Stimulated activated CD8-positive, alpha-beta memory T cell treated with anti-CD3 and anti-CD28 coated beads, Interleukin-15, amount 100 ng/mL, for 24 hours (primary cell): ENCODE data around the gene SYNGR2.

Experiments
- DNase-seq: peaks from one replicate; pipeline ENCODE4 v3.0.0-alpha.2; 2020; ENCODE audit warnings: low read depth

Gene SYNGR2

DNA sequence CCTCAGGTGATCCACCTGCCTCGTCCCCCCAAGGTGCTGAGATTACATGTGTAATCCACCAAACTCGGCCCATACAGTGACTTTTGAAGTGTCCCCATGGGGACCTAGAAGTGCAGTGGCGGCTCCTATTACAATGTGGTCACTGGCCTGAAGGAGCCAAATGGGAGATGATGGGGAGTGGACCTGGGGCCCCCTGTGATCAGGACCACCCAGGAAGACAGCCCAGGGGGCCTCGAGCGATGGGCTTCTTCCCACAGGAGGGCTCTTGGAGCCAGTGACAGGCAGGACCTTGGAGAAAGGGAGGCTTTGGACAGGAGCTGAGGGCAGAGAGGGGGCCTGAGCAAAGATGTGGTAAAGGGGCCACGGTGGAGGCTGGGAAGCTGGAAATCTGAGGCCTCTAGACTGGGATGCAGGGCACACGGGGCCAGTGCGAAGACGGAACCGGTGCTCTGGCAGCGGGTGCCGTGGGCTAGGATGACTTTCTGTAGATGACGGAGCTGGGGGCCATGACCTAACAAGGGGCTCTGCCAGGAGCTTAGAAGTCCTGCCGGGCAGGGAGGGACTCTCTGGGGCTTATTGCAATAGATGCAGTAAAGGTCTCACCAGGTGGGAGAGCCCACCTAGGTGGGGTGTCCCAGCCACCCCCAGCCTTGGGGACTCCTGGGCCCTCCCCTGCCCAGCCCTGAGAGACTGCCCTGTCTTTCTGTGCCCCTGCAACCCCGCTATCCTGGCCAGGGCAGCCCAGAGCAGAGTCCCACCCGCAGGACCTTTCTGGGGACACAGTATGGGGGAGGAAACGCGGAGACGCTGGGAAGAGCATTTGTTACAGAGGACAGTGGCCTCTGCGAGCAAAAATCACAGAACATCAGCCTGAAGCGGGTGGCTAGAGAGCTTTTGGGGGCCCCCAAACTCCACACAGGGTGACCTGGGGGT, 24.9 kb upstream of the SYNGR2 start:
- DNase-seq, result no peak

DNA sequence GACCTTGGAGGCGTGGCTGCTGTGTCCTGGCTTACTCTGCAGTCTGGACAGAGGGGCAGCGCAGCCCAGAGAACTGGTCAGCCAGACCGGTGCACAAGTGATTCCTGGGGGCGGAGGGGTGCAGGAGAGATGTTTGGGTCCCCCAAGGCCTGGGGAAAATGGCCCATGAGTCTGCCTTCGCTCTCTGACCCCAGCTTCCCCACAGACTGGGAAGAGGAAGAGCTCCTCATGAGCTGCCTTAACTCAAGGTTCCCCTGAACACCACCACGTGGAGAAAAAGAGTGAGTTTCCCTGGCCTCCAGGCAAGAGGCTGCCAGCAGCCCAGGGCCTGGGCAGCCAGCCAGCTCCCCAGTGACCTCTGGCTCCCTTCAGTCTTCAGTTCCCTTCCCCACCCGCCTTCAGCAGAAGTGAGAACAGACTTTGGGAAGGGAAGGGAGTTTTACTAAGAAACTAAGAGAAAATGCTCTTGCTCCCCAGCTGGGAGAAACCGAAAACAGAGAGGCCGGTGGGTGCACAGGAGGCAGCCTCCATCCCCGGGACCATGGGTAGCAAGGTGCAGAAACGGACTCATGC, 24.1 kb upstream of the SYNGR2 start:
- no peak for DNase-seq

DNA sequence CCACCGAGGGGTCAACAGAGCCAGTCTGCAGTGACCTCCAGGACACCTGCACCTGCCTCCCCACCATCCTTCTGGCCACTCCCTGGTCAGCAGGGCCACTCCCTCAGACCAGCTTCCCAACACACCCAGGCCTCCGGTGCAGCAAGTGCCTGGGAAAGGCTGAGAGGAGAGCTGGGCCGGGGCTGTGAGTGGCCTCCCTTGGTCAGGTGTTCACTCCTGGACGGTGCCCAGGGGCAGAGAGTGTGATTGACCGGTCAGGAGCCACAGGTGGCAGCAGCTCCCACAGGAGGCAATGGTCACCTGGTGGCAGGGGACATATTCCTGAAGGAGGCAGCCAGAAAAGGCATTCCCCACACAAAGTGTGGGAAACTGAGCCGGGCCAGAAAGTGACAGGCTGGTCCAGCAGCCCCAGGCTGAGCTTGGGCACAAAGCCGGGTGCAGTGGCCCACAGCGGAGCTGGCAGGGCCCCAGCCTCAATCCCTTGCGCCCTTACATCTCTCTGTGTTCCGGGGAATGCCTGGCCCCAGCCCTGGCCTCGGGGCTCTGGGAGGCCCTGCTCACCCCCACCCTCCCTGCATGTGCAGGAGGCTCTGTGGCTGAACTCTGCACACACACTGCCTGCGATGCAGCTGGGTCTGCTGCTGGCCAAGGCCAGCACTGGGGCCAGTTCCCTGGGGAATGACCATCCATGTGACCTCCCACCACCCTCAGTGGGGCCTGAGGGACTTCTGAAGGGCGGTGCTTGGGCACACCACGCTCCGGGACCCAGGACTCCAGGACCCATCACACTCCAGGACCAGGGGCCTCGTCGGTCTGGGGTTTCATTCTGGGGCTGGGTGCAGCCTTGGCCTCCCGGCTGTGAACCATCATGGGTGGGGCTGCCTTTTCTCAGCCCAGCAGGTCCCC, 23.4 kb upstream of the SYNGR2 start:
- no peak for DNase-seq

DNA sequence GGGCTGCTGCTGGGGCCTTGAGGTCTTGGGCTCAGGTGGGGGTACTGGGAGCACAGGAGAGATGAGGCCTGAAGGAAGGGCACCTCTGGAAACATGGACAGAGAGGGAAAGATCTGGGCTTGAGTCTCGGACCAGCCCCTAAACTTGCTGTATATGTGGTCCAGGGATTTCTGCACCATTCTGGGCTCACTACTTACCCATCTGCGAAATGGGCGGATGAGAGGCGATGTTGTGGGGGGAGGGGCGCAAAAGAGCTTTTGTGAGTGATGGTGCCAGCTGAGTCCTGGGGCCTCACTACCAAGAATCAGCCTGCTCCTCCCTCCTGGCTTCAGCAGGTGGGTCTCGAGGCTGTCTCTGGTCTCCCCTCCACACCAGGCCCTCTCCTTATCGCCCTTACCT, 21.9 kb upstream of the SYNGR2 start:
- DNase-seq, result no peak

GRCh38 chr17:78146881-78147280, 21.5 kb upstream of the SYNGR2 start:
- no peak for DNase-seq

GRCh38 chr17:78147315-78147998, 20.9 kb upstream of the SYNGR2 start:
- DNase-seq, result no peak

- DNase-seq, result no peak
These were observed 19.9 kb upstream of the SYNGR2 start for GRCh38 chr17:78148286-78149016.

DNA sequence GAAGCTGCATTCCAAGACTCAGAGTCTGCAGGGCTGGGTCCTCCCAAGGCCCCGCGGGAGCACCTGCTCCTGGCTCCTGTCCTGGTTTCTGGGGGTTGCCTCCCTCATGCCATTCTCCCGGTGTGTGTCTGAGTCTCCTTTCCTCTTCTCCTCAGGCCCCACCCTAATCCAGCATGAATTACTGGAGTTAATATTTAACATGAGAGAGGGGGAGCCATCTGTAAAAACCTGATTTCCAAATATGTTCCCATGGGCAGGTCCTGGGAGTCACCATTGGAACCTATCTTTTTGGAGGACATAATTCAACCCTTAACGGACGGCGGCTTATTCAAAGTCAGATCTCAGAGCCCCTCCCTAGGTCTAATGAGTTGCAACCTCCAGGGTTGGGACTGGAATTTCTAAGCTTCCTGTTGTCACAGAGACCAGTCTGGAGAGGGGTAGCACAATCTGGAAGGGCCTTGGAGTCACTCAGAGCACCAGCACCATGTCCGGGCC, 16.8 kb upstream of the SYNGR2 start:
- no peak for DNase-seq

DNA sequence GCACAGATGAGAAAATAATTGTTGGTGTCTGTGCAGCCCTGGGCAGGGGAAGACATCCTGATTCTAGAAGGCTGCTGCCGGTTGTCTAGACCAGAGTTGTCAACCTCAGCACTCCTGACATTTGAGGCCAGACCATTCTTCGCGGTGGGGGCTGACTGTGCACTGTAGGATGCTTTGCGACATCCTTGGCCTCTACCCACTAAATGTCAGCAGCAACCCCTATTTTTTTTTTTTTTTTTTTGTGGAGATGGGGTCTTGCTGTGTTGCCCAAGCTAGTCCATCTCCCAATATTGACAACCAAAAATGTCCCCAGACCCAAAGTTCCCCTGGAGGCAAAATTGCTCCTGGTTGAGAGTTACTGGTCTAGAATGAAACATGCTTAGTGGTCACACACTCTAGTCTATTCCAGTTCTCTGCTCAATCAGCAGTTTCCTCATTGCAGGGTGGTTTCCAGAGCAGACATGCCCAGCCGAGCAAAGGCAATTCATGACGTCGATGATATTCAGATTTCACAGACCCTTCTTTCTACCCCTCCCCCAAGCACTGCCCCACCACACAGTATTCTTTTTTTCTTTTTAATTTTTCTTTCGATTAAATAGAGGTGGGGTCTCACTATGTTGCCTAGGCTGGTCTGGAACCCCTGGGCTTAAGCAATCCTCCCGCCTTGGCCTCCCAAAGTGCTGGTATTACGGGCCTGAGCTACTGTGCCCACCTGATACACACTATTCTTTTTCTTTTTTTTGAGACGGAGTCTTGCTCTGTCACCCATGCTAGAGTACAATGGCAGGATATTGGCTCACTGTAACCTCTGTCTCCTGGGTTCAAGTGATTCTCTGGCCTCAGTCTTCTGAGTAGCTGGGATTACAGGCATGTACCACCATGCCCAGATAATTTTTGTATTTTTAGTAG, 13.2 kb upstream of the SYNGR2 start:
- no peak for DNase-seq

- no peak for DNase-seq
These were observed 8.7 kb upstream of the SYNGR2 start for GRCh38 chr17:78159575-78160158.

DNA sequence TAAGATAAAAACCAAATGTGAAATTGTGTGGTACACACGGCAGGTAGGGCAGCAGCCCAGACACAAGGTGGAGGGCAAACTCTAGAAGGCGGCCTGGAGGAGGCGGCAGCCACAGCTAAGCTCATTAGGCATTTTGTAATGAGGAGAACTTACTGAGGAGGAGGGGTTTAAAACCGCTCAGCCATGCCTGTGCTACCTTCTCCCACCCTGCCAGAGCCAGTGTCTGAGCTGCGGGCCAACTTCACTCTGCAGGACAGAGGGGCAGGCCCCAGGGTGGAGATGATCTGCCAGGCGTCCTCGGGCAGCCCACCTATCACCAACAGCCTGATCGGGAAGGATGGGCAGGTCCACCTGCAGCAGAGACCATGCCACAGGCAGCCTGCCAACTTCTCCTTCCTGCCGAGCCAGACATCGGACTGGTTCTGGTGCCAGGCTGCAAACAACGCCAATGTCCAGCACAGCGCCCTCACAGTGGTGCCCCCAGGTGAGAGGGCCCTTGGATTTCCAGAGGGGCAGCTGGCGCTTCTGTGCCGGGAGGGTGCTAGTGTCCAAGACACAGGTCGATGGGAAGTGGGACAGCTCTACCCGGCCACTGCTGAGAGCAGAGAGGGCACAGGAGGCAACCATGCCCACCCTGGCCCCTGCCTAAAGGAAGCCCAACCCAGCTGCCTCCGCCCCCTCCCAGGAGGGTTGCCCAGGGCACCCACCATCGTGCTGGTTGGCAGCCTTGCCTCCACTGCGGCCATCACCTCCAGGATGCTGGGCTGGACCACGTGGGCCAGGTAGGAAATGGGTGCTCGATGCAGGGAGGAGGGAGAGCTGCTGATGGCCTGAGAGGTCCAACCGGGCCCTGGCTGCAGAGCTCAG, 4.3 kb upstream of the SYNGR2 start:
- no peak for DNase-seq

GRCh38 chr17:78164748-78165607, 3.4 kb upstream of the SYNGR2 start:
- DNase-seq, result no peak

DNA sequence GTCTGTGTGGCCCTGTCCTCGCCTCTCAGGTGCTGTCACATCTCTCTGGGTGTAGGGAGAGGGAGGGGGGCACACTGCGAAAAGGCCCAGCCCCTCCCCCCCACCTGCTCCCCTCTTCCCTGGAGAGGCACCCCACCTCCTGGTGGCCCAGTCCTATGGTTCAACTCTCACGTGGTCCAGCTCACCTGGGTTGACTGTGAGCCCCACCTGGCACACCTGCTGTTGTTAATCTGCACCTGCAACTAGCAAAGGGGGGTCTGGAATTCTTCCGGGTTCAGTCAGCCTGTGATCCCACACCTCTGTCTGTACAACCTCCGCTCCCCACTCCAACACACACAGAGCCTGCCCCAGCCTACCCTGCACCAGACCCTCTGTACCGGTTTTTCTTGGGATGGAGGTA, 2.0 kb upstream of the SYNGR2 start:
- no peak for DNase-seq

- no peak for DNase-seq
These were observed 767 bp downstream of the SYNGR2 start for GRCh38 chr17:78168903-78169793.

GRCh38 chr17:78170692-78171590, 2.6 kb downstream of the SYNGR2 start:
- no peak for DNase-seq
